Activated T-cell treated with anti-CD3 and anti-CD28 coated beads, Interleukin-2, amount 50 U/mL, for 1 hour (primary cell): ENCODE data around the gene KDM1A.
"Not testable (repeated sequence)": the region's sequence is repeated elsewhere in the genome, so short reads cannot be mapped to it uniquely, and the experiment has no call there.

Experiments used
- DNase-seq: peaks from one replicate; pipeline ENCODE4 v3.0.0-alpha.2; 2020

The KDM1A gene

DNA sequence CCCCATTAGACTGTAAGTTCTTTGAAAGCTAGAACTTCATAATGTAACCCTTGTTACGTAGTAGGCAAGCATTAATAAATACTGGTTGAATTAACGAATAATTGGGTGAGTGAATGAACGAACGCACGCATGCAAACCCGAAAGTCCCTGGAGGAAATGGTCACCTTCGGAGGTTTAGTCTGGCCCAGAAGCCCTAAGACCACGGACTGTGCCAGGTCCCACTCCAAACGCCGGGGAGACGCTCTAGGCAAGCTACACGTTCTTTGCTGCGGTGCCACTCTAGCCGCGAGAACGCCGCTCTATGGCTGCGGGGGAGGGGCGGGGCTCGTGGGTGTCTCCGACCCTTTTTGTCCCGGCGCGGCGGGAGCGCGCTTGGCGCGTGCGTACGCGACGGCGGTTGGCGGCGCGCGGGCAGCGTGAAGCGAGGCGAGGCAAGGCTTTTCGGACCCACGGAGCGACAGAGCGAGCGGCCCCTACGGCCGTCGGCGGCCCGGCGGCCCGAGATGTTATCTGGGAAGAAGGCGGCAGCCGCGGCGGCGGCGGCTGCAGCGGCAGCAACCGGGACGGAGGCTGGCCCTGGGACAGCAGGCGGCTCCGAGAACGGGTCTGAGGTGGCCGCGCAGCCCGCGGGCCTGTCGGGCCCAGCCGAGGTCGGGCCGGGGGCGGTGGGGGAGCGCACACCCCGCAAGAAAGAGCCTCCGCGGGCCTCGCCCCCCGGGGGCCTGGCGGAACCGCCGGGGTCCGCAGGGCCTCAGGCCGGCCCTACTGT, at the start of gene KDM1A:
TSS of gene KDM1A (plus strand) at position 375 of the 769 bp plus-strand sequence. CDS start at position 504, 129 bp downstream.
- peak; percentile 97 for DNase-seq

- no peak for DNase-seq
Observed at GRCh38 chr1:22970096-22970495, 49.2 kb upstream of the KDM1A start.

DNA sequence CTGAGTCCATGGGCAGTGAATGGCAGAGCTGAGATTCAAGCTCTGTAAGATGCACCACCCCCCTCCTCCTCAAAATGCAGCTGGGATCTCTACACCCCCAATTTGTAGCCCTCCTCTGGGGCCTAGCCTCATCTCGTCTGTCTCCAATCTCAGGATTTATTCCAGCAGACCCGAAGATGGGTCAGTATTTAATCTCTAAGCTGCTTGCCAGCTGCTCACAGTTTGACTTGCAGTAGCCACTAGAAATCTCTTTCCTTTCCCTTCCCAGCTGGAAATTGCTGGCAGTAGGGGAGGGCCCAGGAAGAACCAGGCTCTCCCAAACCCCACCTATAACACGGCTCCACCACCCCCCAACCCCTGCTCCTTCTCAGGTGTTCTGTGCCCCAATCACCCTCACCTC, 48.1 kb upstream of the KDM1A start:
- no peak for DNase-seq

GRCh38 chr1:22971611-22972405, 47.5 kb upstream of the KDM1A start:
- no peak for DNase-seq

GRCh38 chr1:22972760-22973159, 46.5 kb upstream of the KDM1A start, which contains the start of gene LACTBL1:
TSS of gene LACTBL1 (minus strand) at chr1:22972866. CDS start at chr1:22972316, 550 bp downstream.
- DNase-seq, result no peak

GRCh38 chr1:22975694-22976093, 43.6 kb upstream of the KDM1A start:
- DNase-seq, result no peak

- no peak for DNase-seq
Observed at GRCh38 chr1:22976127-22976460, 43.2 kb upstream of the KDM1A start.

GRCh38 chr1:22976461-22977243, 42.6 kb upstream of the KDM1A start:
- DNase-seq, result peak; percentile 46

DNA sequence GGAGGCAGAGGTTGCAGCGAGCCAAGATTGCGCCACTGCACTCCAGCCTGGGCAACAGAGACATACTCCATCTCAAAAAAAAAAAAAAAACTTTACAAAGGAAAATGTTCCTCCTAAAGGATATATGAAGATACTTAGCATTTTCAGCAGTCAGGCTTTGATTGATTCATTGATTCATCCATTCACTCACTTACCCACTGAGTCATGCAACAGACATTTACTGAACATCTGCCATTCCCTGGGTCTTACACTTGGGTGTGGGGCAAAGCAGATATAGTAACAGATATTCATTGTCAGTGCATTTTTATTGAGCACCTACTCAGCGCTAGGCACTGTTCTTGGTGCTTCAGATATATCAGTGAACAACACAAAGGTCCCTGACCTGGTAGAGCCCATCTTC, 41.0 kb upstream of the KDM1A start:
- no peak for DNase-seq

GRCh38 chr1:22980471-22980790, 38.8 kb upstream of the KDM1A start:
- not testable (repeated sequence) for DNase-seq

DNA sequence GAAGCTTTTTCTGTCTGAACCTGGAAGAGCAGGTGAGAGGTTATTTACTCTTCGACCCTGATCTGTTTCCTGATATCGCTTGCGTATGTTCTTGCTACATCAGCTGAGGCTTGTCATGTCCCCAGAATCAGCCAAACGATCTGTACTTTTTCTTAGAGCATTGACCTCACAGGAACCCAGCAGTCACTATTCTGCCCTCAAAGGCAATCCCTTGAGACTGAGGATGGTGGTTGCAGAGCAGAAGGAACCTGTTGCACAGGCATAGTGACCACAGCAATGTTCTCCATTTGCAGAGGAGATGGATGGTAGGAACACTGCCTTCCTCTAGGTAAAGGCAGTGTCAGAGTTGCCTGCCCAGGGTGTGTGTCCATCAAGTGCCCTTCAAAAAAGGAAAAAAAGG, 35.3 kb upstream of the KDM1A start:
- no peak for DNase-seq

GRCh38 chr1:22992384-22992783, 26.9 kb upstream of the KDM1A start:
- not testable (repeated sequence) for DNase-seq

- DNase-seq, result not testable (repeated sequence)
Observed at GRCh38 chr1:22993220-22993795, 26.0 kb upstream of the KDM1A start.

- DNase-seq, result no peak
Observed at GRCh38 chr1:22995774-22996173, 23.5 kb upstream of the KDM1A start.

- DNase-seq, result not testable (repeated sequence)
Observed at GRCh38 chr1:22997528-22997927, 21.7 kb upstream of the KDM1A start.

DNA sequence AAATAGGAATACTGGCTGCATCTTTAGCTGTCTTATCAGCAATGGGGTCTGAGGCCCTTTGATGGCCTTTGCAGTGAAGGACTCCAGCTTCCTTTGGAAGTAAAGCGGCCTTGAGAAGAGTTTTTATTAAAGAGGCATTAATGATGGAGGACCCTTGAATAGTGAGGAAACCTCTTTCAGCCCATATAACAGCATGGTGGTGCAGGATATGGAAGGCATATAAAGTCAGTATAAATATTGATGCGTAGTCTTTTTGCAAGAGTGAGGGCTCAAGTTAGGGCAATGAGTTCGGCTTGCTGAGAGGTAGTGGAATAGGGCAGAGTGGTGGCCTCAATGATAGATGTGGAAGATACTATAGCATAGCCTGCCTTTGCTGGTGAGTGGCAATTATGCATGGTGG, 19.1 kb upstream of the KDM1A start:
- not testable (repeated sequence) for DNase-seq

DNA sequence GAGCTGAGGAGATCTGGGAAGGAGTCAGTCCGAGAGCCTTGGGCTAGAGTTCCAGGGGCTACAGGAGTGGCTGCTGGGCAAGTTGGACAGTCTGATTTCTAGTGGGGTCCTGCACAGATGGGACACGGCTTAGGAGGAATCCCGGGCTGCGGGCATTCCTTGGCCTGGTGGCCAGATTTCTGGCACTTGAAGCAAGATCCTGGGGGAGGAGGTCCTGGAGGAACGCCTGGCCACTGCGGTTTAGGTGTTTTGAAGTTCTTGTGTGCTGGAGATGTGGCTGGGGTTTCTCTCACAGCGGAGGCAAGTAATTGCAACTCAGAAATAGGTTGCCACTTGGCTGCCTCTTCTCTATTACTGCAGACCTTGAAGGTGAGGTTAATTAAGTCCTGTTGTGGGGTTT, 17.1 kb upstream of the KDM1A start:
- DNase-seq, result not testable (repeated sequence)

DNA sequence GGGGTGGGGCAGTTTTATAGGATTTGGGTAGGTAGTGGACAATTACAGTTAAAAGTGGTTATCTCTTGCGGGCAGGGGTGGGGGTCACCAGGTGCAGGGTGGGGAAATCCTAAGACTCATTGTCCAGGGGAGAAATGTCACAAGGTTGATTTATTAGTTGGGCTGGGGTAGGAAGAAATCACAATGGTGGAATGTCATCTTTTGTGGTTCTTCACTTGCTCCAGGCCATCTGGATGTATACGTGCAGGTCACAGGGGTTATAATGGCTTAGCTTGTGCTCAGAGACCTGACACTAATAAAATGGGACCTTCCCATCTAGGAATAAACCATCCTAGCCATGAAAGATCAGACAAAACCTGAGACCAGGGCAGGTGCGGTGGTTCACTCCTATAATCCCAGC, 15.2 kb upstream of the KDM1A start:
- DNase-seq, result no peak

- not testable (repeated sequence) for DNase-seq
Observed at GRCh38 chr1:23004769-23005168, 14.5 kb upstream of the KDM1A start.

GRCh38 chr1:23007106-23007505, 12.2 kb upstream of the KDM1A start:
- DNase-seq, result no peak

DNA sequence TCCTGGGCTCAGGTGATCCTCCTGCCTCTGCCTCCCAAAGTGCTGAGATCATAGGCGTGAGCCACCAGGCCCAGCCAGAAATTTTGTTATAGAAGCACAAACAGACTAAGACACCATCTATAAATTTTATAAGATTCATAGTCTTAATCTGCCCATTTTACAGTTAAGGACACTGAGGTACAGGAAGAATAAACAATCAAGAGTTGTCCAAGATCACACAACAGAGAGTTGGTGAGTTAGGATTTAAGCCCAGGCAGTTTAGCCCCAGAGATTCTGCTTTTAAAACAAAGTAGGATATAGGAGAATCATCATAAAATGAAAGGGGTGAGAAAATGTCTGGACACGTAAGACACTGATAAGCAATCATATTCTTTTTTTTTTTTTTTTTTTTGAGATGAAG, 10.4 kb upstream of the KDM1A start:
- DNase-seq, result no peak

- not testable (repeated sequence) for DNase-seq
Observed at GRCh38 chr1:23010025-23010424, 9.2 kb upstream of the KDM1A start.

- DNase-seq, result no peak
Observed at GRCh38 chr1:23013657-23014056, 5.6 kb upstream of the KDM1A start.
